Endothelial cell of umbilical vein (primary cell): Measurements from ENCODE around the gene ADPRH. TPM values are rescaled to one million over a fixed set of nuclear protein-coding genes. Genes with fewer than 3 reads are reported as not detected.

Experiments
- BruUV-seq: library from RNA; stranded (reverse); fragments of 400-500 nt; replicated peaks from 2 replicates; lab custom pipeline; 2021; lab: Mats Ljungman, UMichigan
- CTCF ChIA-PET: fragments of 300-600, 350-600 bp; sonication (Branson Sonifier 250); formaldehyde crosslinking; loops from one replicate; lab custom pipeline; 2021; ENCODE audit warnings: antibody characterized with exemption, inconsistent platforms; lab: Charles Lee
- POLR2A ChIA-PET: fragments of 300-600, 350-600 bp; sonication (Branson Sonifier 250); formaldehyde crosslinking; loops from one replicate; lab custom pipeline; 2021; ENCODE audit warnings: antibody characterized with exemption, inconsistent platforms; lab: Charles Lee
- DNase-seq: peaks from one replicate; pipeline ENCODE4 v3.0.0-alpha.2; 2011; ENCODE audit warnings: low read depth, low spot score
- FAIRE-seq: peaks from 2 replicates; lab custom pipeline; 2011; peaks lifted over from hg19 to GRCh38; lab: Jason Lieb, UNC
- H2AFZ ChIP-seq: 2 replicates; pipeline ENCODE4 v1.6.0; 2012; ENCODE audit warnings: low read depth, low read length, control low read depth, inconsistent platforms
- H3K27ac ChIP-seq: 2 replicates; pipeline ENCODE4 v1.5.1; 2011; ENCODE audit warnings: low read depth, mild to moderate bottlenecking, control low read depth, low read length, moderate library complexity; ENCODE audit not compliant: insufficient read depth
- H3K27me3 ChIP-seq, 2 experiments: 2 replicates each; pipeline versions ENCODE4 v1.6.0 to v1.6.1; 2011; ENCODE audit warnings: low read length in 2 of 2, mixed read lengths in 1 of 2; ENCODE audit not compliant: control insufficient read depth in 2 of 2, insufficient read depth in 2 of 2
- H3K36me3 ChIP-seq, 2 experiments: 2 replicates in 1 of 2; 3 replicates in 1 of 2; pipeline ENCODE4 v1.5.1; 2011; ENCODE audit warnings: low read length in 2 of 2, mild to moderate bottlenecking in 1 of 2, moderate library complexity in 1 of 2; ENCODE audit not compliant: control insufficient read depth in 2 of 2, insufficient read depth in 2 of 2; ENCODE audit errors: extremely low read depth in 1 of 2
- H3K4me1 ChIP-seq: 3 replicates; pipeline ENCODE4 v1.5.1; 2011; ENCODE audit warnings: mild to moderate bottlenecking, low read length; ENCODE audit not compliant: control insufficient read depth, insufficient read depth; ENCODE audit errors: extremely low read depth
- H3K4me2 ChIP-seq: 2 replicates; pipeline ENCODE4 v1.6.1; 2011; ENCODE audit warnings: low read length, control low read depth, mixed read lengths; ENCODE audit not compliant: insufficient read depth
- H3K4me3 ChIP-seq, 3 experiments: fragments of 200-600 bp in 1 of 3; sonication (generic), shearing (Covaris generic) in 1 of 3; replicated peaks in 1 of 3; 2 replicates each; pipeline ENCODE4 v1.5.1; 2011 to 2016; ENCODE audit warnings: control low read depth in 3 of 3, low read length in 3 of 3, mild to moderate bottlenecking in 2 of 3, inconsistent platforms in 1 of 3, low read depth in 1 of 3, moderate library complexity in 1 of 3; ENCODE audit not compliant: insufficient read depth in 1 of 3
- H3K79me2 ChIP-seq: 2 replicates; pipeline ENCODE4 v1.6.0; 2012; ENCODE audit warnings: low read length, inconsistent platforms; ENCODE audit not compliant: control insufficient read depth, insufficient read depth
- H3K9ac ChIP-seq: replicated peaks from 2 replicates; pipeline ENCODE3; 2011; ENCODE audit warnings: low read length, control low read depth; ENCODE audit not compliant: insufficient read depth; ENCODE audit errors: extremely low read depth
- H3K9me1 ChIP-seq: replicated peaks from 3 replicates; pipeline ENCODE4 v1.6.0; 2011; ENCODE audit warnings: mild to moderate bottlenecking, low read length; ENCODE audit not compliant: control insufficient read depth, insufficient read depth; ENCODE audit errors: extremely low read depth
- H3K9me3 ChIP-seq: replicated peaks from 2 replicates; pipeline ENCODE4 v1.5.1; 2012; ENCODE audit warnings: low read length, inconsistent platforms; ENCODE audit not compliant: control insufficient read depth, insufficient read depth
- H4K20me1 ChIP-seq: replicated peaks from 2 replicates; pipeline ENCODE3; 2011; ENCODE audit warnings: mild to moderate bottlenecking, low read length; ENCODE audit not compliant: control insufficient read depth, insufficient read depth; ENCODE audit errors: extremely low read depth
- EZH2 ChIP-seq: IDR thresholded peaks from 2 replicates; pipeline ENCODE4 v1.6.1; 2012; ENCODE audit warnings: borderline replicate concordance, low read depth, mild to moderate bottlenecking, moderate library complexity, low read length, inconsistent platforms; ENCODE audit not compliant: severe bottlenecking
- FOS ChIP-seq: IDR thresholded peaks from 2 replicates; pipeline ENCODE4 v1.6.1; 2011; ENCODE audit warnings: mild to moderate bottlenecking, low read length, moderate library complexity, borderline replicate concordance; ENCODE audit not compliant: insufficient read depth
- GATA2 ChIP-seq: IDR thresholded peaks from 2 replicates; pipeline ENCODE4 v1.7.0; 2011; ENCODE audit warnings: low read depth, mild to moderate bottlenecking, moderate library complexity, mixed read lengths, low read length; ENCODE audit not compliant: insufficient read length, insufficient read depth
- JUN ChIP-seq: IDR thresholded peaks from 2 replicates; pipeline ENCODE4 v1.6.1; 2011; ENCODE audit warnings: borderline replicate concordance, low read depth; ENCODE audit not compliant: insufficient read length, insufficient read depth
- MYC ChIP-seq: IDR thresholded peaks from one replicate; pipeline ENCODE4 v1.6.1; 2011; ENCODE audit warnings: mild to moderate bottlenecking, low read depth, low read length
- POLR2A ChIP-seq: IDR thresholded peaks from 2 replicates; pipeline ENCODE4 v1.6.1; 2012; ENCODE audit warnings: low read depth, mild to moderate bottlenecking, control low read depth, low read length
- POLR2AphosphoS5 ChIP-seq: IDR thresholded peaks from 2 replicates; pipeline ENCODE4 v1.6.1; 2012; ENCODE audit warnings: low read depth, mild to moderate bottlenecking, control low read depth, low read length, moderate library complexity; ENCODE audit not compliant: insufficient read depth
- dilution Hi-C: fragments of 300-500 bp; cut with MboI; formaldehyde crosslinking; loops from one replicate; pipeline ENCODE4 v1.15.0; 2019; ENCODE audit warnings: low sequenced_read_pairs; ENCODE audit not compliant: extremely low pct_ligation_motif_present
- intact Hi-C: fragments of 100-400 bp; cut with micrococcal nuclease; formaldehyde crosslinking; loops from one replicate; pipeline ENCODE4 v1.10.0; 2022
- polyA plus RNA-seq, 4 experiments: library from polyadenylated mRNA; depleted of rRNA in 3 of 4; stranded (reverse) in 3 of 4; unstranded in 1 of 4; fragments of >200 nt; gene quantifications; 2 replicates each; pipeline versions ENCODE4 v1.2.1 to v1.2.3, GENCODE V29; 2011 to 2012; ENCODE audit warnings: missing spikeins in 1 of 4
- total RNA-seq: library from RNA; stranded (reverse); gene quantifications from 2 replicates; pipeline ENCODE4 v1.2.3, GENCODE V29; 2021
- TF ChIP-seq, protein P1 (sequence below): IDR thresholded peaks from 2 replicates; pipeline ENCODE4 v1.6.1; 2011; ENCODE audit not compliant: insufficient read depth, insufficient read length
- TF ChIP-seq, protein P2 (sequence below), 2 donors: IDR thresholded peaks; 1 replicate in 1 of 2; 2 replicates in 1 of 2; pipeline ENCODE4 v1.5.1; 2011; ENCODE audit warnings: low read length in 2 of 2, mild to moderate bottlenecking in 2 of 2, moderate library complexity in 2 of 2, control low read depth in 1 of 2, inconsistent platforms in 1 of 2, low read depth in 1 of 2; ENCODE audit not compliant: insufficient read depth in 1 of 2; ENCODE audit errors: extremely low read depth in 1 of 2

The ADPRH gene
- total and polyA plus RNA-seq, 2 donors (not counting 3 experiments of a cell fraction or from before 2014, with no cell fraction given): 3.5 to 8.0 TPM

DNA sequence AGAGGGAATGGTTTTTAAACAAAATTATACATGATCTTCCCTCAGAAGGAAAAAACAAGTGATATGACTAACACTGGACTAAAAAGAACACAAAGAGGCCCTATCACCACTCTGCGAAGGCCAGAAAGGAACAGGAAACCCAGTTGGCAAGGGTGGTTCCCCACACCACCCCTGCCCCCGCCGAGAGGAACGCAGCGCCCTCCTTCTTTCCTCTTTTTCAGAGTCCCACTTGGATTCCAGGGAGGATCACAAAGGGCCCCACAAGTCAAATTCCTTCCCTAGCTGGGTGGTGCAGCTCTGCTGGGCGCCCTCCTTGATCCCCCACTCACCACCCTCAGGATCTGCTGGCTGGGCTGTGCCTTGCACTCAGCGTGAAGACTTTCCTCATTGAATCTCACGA is 48.2 kb downstream of the ADPRH start:
- BruUV-seq: no TSS peak
- Histone ChIP-seq H4K20me1 (no peaks in the 10 kb centered on the region), H3K9me1 (no peaks in the 10 kb centered on the region), H2AFZ (peak overlapping the region; percentile 90), H3K27ac (peak overlapping the region; percentile 52), H3K9ac (no peak overlapping the region), H3K36me3 (no peaks in the 10 kb centered on the region), H3K27me3 (no peaks in the 10 kb centered on the region), H3K4me2 (peak overlapping the region; percentile 10), H3K9me3 (no peaks in the 10 kb centered on the region), H3K4me1 (peaks cover 20% of the 10 kb centered on the region), H3K79me2 (no peaks in the 10 kb centered on the region), H3K4me3 (no peak overlapping the region)
- CTCF ChIA-PET: interaction anchor here (1.0 to 1.7 kb wide), 3 partner anchors 9 to 53 kb away, joined by 4 to 5 read pairs (median 4); no protein-coding TSS in a partner anchor
- POLR2A ChIA-PET: no interaction called here
- FAIRE-seq (peak; percentile 84), DNase-seq (peak; percentile 78)
- TF ChIP-seq, protein P1, sequence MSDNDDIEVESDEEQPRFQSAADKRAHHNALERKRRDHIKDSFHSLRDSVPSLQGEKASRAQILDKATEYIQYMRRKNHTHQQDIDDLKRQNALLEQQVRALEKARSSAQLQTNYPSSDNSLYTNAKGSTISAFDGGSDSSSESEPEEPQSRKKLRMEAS: no peak
- TF ChIP-seq FOS: peak; percentile 36
- intact Hi-C loops: no loop called here
- dilution Hi-C loops: no loop called here

DNA sequence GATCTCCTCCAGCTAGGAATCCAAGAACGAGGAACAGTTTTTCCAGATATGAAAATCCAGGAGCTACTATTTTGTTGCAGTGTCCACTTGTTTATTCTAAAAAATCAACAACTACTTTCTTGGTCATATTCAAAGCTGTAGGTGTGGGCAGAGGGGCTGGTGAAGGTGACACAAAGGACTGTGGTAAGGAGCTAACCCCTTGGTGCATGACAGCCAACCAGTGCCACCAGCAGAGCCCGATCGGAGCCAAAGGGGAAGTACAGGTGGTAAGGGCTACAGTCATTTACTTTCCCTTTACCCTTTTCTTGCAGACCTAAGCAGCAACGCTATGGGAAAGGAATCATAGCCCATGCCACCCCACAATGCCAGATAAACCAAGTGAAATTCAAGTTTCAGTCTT is 49.1 kb downstream of the ADPRH start:
- CTCF ChIA-PET: interaction anchor here (1.7 kb wide), 1 partner anchor 19 kb away, joined by 4 read pairs; no protein-coding TSS in a partner anchor
- H3K9ac ChIP-seq: no peak overlapping the region
- H3K36me3 ChIP-seq: no peaks in the 10 kb centered on the region
- peaks cover 20% of the 10 kb centered on the region for H3K4me1 ChIP-seq
- BruUV-seq: no TSS peak
- dilution Hi-C loops (no loop called here), intact Hi-C loops (no loop called here)
- no peak overlapping the region for H3K4me3 ChIP-seq
- POLR2A ChIA-PET: no interaction called here
- FAIRE-seq (no peak), DNase-seq (no peak)
- H3K79me2 ChIP-seq: no peaks in the 10 kb centered on the region
- no peak overlapping the region for H3K27ac ChIP-seq
- H2AFZ ChIP-seq: no peak overlapping the region
- H3K27me3 ChIP-seq: no peaks in the 10 kb centered on the region
- TF ChIP-seq, protein P2, sequence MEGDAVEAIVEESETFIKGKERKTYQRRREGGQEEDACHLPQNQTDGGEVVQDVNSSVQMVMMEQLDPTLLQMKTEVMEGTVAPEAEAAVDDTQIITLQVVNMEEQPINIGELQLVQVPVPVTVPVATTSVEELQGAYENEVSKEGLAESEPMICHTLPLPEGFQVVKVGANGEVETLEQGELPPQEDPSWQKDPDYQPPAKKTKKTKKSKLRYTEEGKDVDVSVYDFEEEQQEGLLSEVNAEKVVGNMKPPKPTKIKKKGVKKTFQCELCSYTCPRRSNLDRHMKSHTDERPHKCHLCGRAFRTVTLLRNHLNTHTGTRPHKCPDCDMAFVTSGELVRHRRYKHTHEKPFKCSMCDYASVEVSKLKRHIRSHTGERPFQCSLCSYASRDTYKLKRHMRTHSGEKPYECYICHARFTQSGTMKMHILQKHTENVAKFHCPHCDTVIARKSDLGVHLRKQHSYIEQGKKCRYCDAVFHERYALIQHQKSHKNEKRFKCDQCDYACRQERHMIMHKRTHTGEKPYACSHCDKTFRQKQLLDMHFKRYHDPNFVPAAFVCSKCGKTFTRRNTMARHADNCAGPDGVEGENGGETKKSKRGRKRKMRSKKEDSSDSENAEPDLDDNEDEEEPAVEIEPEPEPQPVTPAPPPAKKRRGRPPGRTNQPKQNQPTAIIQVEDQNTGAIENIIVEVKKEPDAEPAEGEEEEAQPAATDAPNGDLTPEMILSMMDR (IDR thresholded peaks at IDR 0.05; ENCODE audit: extremely low read depth in 1 of 2, insufficient read depth in 1 of 2, low read depth in 1 of 2, low read length in 2 of 2): no peak
- TF ChIP-seq GATA2: no peak
- TF ChIP-seq, protein P1: no peak
- no peak for TF ChIP-seq POLR2A
- TF ChIP-seq POLR2AphosphoS5: no peak
- TF ChIP-seq EZH2: no peak
- TF ChIP-seq FOS: no peak
- no peak for TF ChIP-seq MYC
- TF ChIP-seq JUN: no peak
- no peaks in the 10 kb centered on the region for H4K20me1 ChIP-seq
- H3K9me1 ChIP-seq: no peaks in the 10 kb centered on the region
- H3K4me2 ChIP-seq: no peak overlapping the region
- no peaks in the 10 kb centered on the region for H3K9me3 ChIP-seq
